Panc1 (cell line): ENCODE data around the gene MMAB. TPM values are rescaled to one million over a fixed set of nuclear protein-coding genes. Genes with fewer than 3 reads are reported as not detected.
A peak's percentile ranks its signal among the peaks of the same experiment; 100 is the strongest.

Source experiments
- ATAC-seq: fragments of 200-7000 bp; cut with Tn5 transposase; 2 replicates; pipeline ENCODE4 v1.9.1; 2020; ENCODE audit warnings: mild to moderate bottlenecking, moderate library complexity
- BruUV-seq: library from RNA; stranded (reverse); fragments of 400-500 nt; replicated peaks from 2 replicates; lab custom pipeline; 2021; lab: Mats Ljungman, UMichigan
- CTCF ChIA-PET: fragments of 300-600 bp; sonication (Branson Sonifier 250); formaldehyde crosslinking; loops from one replicate; lab custom pipeline; 2022; ENCODE audit warnings: antibody characterized with exemption; lab: Charles Lee
- POLR2A ChIA-PET: fragments of 300-600 bp; sonication (Branson Sonifier 250); formaldehyde crosslinking; loops from one replicate; lab custom pipeline; 2022; ENCODE audit warnings: antibody characterized with exemption; lab: Charles Lee
- DNase-seq: peaks from one replicate; pipeline ENCODE4 v3.0.0-alpha.2; 2010; ENCODE audit warnings: low read depth, low spot score
- H3K27ac ChIP-seq: 2 replicates; pipeline ENCODE4 v1.5.1; 2011; ENCODE audit warnings: mild to moderate bottlenecking, low read length, inconsistent platforms
- H3K27me3 ChIP-seq: fragments of 200-500 bp; sonication (Bioruptor generic); 2 replicates; pipeline ENCODE4 v1.6.0; 2014; ENCODE audit warnings: low read length, inconsistent platforms; ENCODE audit not compliant: control insufficient read depth, insufficient read depth
- H3K36me3 ChIP-seq: fragments of 200-500 bp; sonication (Bioruptor generic); 2 replicates; pipeline ENCODE4 v1.5.1; 2014; ENCODE audit warnings: inconsistent platforms, mild to moderate bottlenecking, low read length, moderate library complexity; ENCODE audit not compliant: control insufficient read depth, insufficient read depth
- H3K4me1 ChIP-seq: 2 replicates; pipeline ENCODE4 v1.5.1; 2011; ENCODE audit warnings: inconsistent platforms, mild to moderate bottlenecking, low read length, moderate library complexity; ENCODE audit not compliant: control insufficient read depth, insufficient read depth
- H3K4me3 ChIP-seq, 2 experiments: 2 replicates each; pipeline ENCODE4 v1.5.1; 2011 to 2012; ENCODE audit warnings: low read depth in 2 of 2, low read length in 2 of 2, mild to moderate bottlenecking in 2 of 2, inconsistent platforms in 1 of 2, moderate library complexity in 1 of 2
- H3K9me3 ChIP-seq: fragments of 200-500 bp; sonication (Bioruptor generic); 2 replicates; pipeline ENCODE4 v1.5.1; 2014; ENCODE audit warnings: low read depth, mild to moderate bottlenecking, inconsistent platforms, low read length, moderate library complexity; ENCODE audit not compliant: control insufficient read depth, insufficient read depth
- POLR2AphosphoS5 ChIP-seq: IDR thresholded peaks from 2 replicates; pipeline ENCODE4 v1.6.1; 2012; ENCODE audit warnings: mild to moderate bottlenecking, low read depth, low read length, moderate library complexity
- SIN3A ChIP-seq: IDR thresholded peaks from 2 replicates; pipeline ENCODE4 v1.6.1; 2012; ENCODE audit warnings: low read depth, mild to moderate bottlenecking, low read length, moderate library complexity, borderline replicate concordance; ENCODE audit not compliant: insufficient read depth
- TCF7L2 ChIP-seq: IDR thresholded peaks from 2 replicates; pipeline ENCODE4 v1.6.1; 2011; ENCODE audit warnings: mild to moderate bottlenecking, low read depth, low read length, inconsistent platforms
- in situ Hi-C: cut with HindIII; loops from 2 replicates; pipeline ENCODE4 v1.10.0; 2016; ENCODE audit warnings: low sequenced_read_pairs, low pct_unique_long_range_greater_than_20kb
- intact Hi-C: fragments of 100-400 bp; cut with micrococcal nuclease; formaldehyde crosslinking; loops from one replicate; pipeline ENCODE4 v1.10.0; 2022; ENCODE audit not compliant: unreplicated experiment
- total RNA-seq: library from RNA; stranded (reverse); gene quantifications from one replicate; pipeline ENCODE4 v1.2.1, GENCODE V29; 2021; ENCODE audit not compliant: unreplicated experiment
- TF ChIP-seq, protein P1 (sequence below), 2 experiments: IDR thresholded peaks; 2 replicates each; pipeline ENCODE4 v1.6.1; 2011 to 2012; ENCODE audit warnings: low read depth in 2 of 2, control low read depth in 1 of 2, low read length in 1 of 2, mild to moderate bottlenecking in 1 of 2, moderate library complexity in 1 of 2; ENCODE audit not compliant: insufficient read depth in 1 of 2
- TF ChIP-seq, protein P2 (sequence below): fragments of 450-650 bp; IDR thresholded peaks from 2 replicates; pipeline ENCODE4 v1.5.1; 2017; ENCODE audit warnings: mild to moderate bottlenecking

The MMAB gene
- total RNA-seq, 1 experiment from 2014 or later, result 58.6 TPM

DNA sequence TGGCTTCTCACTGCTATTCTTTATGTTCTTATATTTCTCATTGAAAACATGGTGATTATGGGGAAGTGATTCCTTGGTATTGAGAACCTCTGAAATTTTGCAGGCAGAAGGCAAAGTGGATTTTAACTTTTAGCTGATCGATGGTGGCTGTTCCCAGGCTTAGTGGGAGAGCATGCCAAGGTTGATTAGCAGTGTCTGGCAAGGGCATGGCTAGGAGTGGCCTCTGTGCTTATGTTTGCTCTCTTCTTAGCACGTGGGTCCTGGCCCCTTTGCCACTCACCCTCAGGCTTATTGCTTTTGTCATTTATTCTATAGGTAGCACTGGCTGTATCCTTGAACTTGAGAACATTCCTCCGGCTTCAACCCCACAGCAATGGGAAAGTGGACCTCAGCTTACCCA is 2.4 kb upstream of the MMAB start:
- Histone ChIP-seq H3K36me3 (peaks cover 8% of the 10 kb centered on the region; the same call in 1 of the 2 replicates), H3K4me1 (peaks cover 11% of the 10 kb centered on the region), H3K27ac (no peak overlapping the region), H3K9me3 (no peaks in the 10 kb centered on the region), H3K4me3 (no peak overlapping the region), H3K27me3 (no peaks in the 10 kb centered on the region)
- ATAC-seq (no peak), DNase-seq (no peak)
- POLR2A ChIA-PET, result no interaction called here
- in situ Hi-C loops, result no loop called here
- intact Hi-C loops, result no loop called here
- TF ChIP-seq POLR2AphosphoS5 (no peak), TCF7L2 (no peak), SIN3A (no peak)
- TF ChIP-seq, protein P1, sequence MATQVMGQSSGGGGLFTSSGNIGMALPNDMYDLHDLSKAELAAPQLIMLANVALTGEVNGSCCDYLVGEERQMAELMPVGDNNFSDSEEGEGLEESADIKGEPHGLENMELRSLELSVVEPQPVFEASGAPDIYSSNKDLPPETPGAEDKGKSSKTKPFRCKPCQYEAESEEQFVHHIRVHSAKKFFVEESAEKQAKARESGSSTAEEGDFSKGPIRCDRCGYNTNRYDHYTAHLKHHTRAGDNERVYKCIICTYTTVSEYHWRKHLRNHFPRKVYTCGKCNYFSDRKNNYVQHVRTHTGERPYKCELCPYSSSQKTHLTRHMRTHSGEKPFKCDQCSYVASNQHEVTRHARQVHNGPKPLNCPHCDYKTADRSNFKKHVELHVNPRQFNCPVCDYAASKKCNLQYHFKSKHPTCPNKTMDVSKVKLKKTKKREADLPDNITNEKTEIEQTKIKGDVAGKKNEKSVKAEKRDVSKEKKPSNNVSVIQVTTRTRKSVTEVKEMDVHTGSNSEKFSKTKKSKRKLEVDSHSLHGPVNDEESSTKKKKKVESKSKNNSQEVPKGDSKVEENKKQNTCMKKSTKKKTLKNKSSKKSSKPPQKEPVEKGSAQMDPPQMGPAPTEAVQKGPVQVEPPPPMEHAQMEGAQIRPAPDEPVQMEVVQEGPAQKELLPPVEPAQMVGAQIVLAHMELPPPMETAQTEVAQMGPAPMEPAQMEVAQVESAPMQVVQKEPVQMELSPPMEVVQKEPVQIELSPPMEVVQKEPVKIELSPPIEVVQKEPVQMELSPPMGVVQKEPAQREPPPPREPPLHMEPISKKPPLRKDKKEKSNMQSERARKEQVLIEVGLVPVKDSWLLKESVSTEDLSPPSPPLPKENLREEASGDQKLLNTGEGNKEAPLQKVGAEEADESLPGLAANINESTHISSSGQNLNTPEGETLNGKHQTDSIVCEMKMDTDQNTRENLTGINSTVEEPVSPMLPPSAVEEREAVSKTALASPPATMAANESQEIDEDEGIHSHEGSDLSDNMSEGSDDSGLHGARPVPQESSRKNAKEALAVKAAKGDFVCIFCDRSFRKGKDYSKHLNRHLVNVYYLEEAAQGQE (IDR thresholded peaks at IDR 0.05; ENCODE audit: insufficient read depth in 1 of 2, low read depth in 2 of 2, low read length in 1 of 2), result no peak
- TF ChIP-seq, protein P2, sequence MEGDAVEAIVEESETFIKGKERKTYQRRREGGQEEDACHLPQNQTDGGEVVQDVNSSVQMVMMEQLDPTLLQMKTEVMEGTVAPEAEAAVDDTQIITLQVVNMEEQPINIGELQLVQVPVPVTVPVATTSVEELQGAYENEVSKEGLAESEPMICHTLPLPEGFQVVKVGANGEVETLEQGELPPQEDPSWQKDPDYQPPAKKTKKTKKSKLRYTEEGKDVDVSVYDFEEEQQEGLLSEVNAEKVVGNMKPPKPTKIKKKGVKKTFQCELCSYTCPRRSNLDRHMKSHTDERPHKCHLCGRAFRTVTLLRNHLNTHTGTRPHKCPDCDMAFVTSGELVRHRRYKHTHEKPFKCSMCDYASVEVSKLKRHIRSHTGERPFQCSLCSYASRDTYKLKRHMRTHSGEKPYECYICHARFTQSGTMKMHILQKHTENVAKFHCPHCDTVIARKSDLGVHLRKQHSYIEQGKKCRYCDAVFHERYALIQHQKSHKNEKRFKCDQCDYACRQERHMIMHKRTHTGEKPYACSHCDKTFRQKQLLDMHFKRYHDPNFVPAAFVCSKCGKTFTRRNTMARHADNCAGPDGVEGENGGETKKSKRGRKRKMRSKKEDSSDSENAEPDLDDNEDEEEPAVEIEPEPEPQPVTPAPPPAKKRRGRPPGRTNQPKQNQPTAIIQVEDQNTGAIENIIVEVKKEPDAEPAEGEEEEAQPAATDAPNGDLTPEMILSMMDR, result no peak
- BruUV-seq, result no TSS peak
- CTCF ChIA-PET, result no interaction called here

DNA sequence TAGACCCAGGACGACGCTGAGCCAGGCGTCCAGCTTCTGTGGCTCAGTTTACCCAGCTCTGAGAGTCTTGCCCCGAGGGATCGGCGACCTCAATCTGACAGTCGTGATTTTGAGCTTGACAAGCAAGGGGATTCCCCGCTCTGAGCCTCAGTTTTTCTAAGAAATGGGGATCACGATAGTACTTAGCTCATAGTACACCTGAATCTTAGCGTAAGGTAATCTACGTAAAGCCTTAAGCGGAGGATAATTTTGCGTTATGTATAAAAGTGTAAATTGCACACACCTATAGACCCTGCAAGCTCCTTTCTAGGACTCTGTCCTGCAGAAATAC is 575 bp upstream of the MMAB start:
- no peaks in the 10 kb centered on the region for H3K9me3 ChIP-seq
- TF ChIP-seq SIN3A (no peak; the same call in 1 of the 2 replicates), POLR2AphosphoS5 (no peak)
- TF ChIP-seq, protein P2, result no peak
- TF ChIP-seq, protein P1 (IDR thresholded peaks at IDR 0.05; ENCODE audit: insufficient read depth in 1 of 2, low read depth in 2 of 2, low read length in 1 of 2), result no peak
- peaks cover 8% of the 10 kb centered on the region; the same call in 1 of the 2 replicates for H3K36me3 ChIP-seq
- intact Hi-C loops (no loop called here), in situ Hi-C loops (no loop called here)
- no TSS peak for BruUV-seq
- no peaks in the 10 kb centered on the region for H3K27me3 ChIP-seq
- peaks cover 11% of the 10 kb centered on the region for H3K4me1 ChIP-seq
- H3K27ac ChIP-seq, result peak overlapping the region; percentile 88
- peak overlapping the region; percentile 76 to 85 for H3K4me3 ChIP-seq
- no peak for DNase-seq
- 0 out of 2 replicates have a peak, but pooled peaks have one; percentile 0 for ATAC-seq
- ChIA-PET CTCF (no interaction called here), POLR2A (interaction anchor here (0.7 kb wide), 1 partner anchor 1462 kb away, joined by 6 read pairs; no protein-coding TSS in a partner anchor)
